Activated CD8-positive, alpha-beta memory T cell treated with anti-CD3 and anti-CD28 coated beads, Interleukin-2, amount 50 U/mL, for 48 hours (primary cell): ENCODE measurements around the gene VPS26A.
A peak's percentile ranks its signal among the peaks of the same experiment; 100 is the strongest.

Source experiments
- DNase-seq: peaks from one replicate; pipeline ENCODE4 v3.0.0-alpha.2; 2020

The VPS26A gene

DNA sequence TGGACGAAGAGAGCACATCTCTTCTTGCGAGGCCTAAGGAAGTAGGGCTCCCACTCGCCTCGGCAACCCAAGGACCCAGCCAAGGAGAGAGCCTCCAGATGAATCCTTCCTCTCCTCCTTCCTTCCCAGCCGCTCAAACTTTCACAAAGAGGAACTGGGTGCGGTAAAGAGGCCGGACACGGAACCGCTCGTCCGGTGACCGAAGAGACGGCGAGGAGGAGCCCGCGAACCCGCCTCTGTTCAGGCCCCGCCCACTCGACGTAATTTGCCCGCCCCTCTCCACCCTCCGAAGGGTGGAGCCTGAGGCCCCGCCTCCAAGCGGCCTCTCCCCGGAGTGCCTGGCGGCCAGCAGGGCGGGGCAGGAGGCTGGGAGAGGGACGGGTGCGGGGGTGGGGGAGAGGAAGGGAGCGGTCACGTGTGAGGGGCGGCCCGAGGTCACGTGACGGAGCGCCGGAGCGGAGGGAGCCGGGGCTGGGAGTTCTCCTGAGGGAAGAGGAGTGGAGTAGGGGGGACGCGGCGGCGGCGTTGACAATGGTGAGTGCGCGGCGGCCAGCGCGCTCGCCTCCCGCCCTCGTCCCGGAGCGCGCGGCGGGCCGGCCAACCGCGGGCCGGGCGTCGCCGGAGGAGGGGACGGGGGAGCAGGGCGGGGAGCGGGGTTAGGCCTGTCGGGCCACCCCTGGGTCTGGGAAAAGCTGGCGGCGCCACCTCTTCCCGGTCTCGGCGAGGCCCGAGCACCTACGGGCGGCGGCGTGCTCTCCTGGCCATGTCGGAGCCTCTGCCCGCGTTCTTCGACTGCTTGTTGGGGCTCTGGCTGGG lies at the start of gene VPS26A:
TSS of gene VPS26A (plus strand) at position 432 of the 816 bp plus-strand sequence. CDS start at position 532, 100 bp downstream.
- DNase-seq = peak; percentile 99

DNA sequence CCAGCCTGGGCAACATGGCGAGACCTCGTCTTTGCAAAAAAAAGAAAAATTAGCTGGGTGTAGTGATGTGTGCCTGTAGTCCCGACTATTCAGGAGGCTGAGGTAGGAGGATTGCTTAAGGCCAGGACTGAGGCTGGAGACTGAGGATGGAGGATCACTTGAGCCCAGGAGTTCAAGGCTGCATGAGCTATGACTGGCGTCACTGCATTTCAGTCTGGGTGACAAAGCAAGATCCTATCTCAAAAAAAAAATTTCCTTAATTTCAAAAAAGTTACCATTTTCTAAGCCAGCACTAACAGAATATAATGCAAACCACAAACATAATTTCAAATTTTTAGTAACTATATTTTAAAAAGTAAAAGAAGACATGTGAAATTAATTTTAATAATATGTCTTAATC lies 49.4 kb upstream of the VPS26A start:
- no peak for DNase-seq

DNA sequence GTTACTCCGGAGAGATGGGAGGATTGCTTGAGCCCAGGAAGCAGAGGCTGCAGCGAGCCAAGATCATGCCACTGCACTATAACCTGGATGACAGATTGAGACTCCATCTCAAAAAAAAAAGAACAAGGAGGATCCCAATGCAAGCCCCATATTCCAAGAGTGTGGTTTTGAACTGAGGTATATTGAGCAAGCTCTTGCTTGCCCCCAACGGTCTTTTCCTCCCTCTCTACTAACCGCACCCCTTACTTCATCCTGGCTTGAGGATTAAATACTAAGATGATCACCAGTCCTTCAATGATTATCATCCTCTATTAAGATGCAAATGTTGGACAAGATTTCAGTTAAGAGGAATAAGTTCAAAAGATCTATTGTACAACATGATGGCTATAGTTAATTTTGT lies 48.5 kb upstream of the VPS26A start:
- no peak for DNase-seq

DNA sequence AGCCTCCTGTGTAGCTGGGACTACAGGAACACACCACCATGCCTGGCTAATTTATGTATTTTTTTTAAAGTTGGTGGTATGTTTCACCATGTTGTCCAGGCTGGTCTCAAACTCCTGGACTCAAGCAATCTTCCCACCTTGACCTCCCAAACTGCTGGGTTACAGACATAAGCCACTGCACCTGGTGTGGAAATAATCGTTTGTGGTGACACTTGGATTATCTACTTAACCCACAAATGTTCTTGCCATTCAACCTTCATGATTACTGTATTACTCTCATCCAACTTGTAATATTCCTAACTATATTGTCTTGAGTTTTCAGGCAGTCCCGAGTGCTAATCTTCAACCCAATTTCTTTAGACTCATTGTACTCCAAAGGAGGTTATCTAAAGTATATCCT lies 45.7 kb upstream of the VPS26A start:
- no peak for DNase-seq

GRCh38 chr10:69080226-69080625 lies 43.8 kb upstream of the VPS26A start:
- DNase-seq = no peak

DNA sequence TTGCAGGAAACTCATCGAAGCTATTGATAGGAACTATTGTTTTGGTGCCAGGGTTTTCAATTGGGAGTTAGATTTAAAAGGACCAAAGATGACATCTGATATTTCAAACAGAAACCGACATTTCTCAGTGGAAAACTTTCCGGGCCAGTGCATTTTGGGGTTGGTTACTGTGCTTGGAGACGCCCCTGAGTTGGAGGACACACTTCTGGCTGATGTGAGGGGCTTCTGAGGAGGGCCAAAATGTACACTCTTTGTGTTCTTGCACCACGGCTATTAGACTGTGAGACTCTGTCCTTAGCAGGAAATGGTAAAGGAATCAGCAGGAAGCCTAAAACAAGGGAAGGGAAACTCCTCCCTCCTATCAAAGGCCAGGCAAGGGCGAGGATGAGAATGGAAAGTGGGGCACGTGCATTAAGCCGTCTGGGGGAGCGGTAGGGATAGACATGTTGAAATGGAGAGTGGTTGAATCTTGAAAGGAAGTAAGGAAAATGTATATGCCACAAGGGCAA lies 37.9 kb upstream of the VPS26A start:
- no peak for DNase-seq

DNA sequence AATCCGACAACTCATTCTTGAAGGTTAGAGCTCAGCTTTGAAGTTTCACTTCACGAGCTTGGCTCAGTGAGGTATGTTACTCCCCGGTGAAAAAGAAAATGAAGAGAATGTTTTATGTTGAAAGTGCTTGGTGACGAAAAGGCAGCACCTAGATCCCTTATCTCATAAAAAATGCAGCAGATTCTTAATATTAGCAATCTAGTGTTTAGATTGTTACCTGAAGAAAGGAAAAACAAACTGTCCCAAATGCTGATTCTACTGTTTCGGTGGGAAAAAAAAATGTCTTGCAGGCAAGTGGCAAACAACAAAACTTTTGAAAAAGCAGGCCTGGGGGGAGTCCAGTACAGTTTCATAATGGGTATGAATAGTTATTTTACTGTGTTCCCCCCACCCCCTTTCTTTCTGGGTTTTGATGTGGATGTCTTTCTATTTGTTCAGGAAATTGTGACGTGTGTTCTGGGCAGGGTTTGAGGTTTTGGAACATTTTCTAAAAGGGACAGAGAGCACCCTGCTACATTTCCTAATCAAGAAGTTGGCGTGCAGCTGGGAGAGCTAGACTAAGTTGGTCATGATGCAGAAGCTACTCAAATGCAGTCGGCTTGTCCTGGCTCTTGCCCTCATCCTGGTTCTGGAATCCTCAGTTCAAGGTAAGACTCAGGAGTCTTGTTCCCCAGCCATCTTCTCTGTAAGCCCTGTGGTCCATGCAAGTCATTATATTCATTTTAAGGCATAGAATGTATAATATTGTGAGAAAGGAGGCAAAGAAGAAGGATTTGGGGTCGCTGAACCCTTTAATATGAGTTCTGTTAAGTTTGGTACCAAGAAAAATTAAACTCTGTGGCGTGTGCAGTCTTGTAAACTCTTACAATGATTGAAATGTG lies 36.1 kb upstream of the VPS26A start, which contains the start of gene SRGN:
TSS of gene SRGN (plus strand) at position 514 of the 881 bp plus-strand sequence. CDS start at position 569, 55 bp downstream.
- peak; percentile 80 for DNase-seq

DNA sequence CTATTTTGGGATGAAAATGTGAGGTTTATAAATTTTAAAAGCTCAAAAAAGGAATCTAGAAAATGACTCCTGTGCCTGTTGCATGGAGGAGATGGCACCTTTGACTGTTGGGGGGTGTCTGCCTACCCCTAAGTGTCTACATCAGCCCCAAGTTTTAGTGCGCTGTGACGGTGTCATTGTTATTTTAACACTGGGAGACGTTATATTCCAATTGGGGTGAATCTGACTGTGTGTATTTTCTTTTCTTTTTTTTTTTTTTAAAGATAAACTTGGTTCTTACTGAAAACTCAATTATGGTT lies 35.6 kb upstream of the VPS26A start:
- DNase-seq = no peak

DNA sequence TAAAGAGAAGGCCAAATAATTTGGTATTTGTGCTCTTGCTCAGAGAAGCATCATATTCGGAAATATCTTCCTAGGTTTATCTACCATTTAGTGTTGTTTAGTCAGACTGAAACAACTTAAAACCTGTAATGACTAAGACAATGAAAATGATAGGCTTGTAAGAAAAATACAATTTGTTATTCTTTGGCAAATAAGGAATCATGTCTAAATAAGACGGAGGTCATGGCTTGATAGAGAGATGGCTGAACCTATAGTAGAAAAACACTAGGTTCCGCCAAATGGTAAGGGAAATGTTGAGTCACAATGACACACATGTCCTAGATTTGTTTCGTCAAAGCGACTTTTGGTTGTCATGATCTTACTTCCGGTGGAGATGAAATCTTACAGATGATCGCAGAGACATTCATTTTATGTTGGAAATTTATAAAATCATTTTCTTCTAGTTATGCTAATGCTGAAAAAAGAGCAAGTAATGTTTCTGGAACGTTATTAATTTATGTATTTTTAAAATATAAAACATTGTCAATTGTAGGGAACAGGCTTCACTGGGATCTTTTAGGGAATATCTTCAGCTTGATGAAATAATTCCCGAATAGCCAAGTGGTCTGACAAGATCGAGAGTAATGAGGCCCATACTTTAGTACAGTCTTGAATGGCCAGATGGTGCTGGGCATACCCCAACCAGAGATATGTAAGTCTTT lies 35.0 kb upstream of the VPS26A start:
- no peak for DNase-seq

DNA sequence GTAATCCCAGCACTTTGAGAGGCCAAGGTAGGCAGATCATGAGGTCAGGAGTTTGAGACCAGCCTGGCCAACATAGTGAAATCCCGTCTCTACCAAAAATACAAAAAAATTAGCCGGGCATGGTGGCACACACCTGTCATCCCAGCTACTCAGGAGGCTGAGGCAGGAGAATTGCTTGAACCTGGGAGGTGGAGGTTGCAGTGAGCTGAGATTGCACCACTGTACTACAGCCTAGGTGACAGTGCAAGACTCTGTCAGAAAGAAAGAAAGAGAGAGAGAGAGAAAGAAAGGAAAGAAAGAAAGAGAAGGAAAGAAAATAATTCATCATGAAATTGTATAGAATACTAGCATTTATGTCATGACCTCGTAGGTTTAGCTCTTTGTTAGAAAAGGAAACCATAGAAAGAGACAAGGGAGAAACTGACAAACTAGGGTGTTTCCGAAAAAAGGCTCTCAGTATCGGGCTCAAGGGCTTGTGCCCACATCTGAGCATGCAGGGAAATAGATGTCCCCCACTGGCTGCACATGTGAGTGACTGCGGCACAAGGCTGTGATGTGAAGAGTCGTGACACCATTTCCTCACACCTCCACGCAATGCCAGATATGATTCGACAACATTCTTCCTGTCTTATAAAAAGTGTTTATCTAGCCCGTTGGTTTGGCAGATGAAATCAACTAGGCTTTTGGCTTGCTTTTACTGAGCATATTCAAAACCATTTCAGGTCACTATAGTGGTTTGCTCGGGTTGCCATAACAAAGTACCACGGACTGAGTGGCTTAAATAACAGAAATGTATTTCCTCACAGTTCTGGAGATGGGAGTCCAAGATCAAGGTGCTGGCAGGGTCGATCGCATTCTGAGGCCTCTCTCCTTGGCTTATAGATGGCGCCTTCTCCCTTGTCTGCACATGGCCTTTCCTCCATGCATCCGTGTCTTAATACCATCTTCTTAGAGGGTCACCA lies 34.1 kb upstream of the VPS26A start:
- DNase-seq = peak; percentile 84

- DNase-seq = no peak
These were observed 33.3 kb upstream of the VPS26A start for GRCh38 chr10:69090685-69091084.

DNA sequence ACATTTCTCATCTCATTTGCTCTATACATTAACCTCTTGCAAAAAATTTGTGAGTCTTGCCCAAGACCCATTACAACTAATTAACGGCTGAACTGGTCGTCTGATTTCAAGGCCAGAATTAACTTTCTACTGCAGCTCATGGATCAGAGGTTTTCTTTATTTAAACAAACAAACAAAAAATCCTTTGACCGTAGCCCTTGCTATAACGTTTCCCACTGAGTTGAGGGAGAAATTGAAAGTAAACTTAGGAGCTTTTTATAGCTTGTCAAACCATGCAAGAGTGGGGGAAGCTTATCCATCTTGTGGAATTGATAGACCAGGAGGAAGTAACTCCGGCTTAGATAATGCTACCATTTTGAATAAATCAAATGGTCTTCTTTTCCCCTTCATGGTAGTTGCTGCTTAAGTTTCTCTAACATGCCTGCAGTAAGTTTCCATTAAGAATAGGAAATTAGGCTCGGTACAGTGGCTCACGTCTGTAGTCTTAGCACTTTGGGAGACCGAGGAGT lies 32.8 kb upstream of the VPS26A start:
- no peak for DNase-seq

- peak; percentile 80 for DNase-seq
These were observed 30.8 kb upstream of the VPS26A start for GRCh38 chr10:69092959-69093850.

DNA sequence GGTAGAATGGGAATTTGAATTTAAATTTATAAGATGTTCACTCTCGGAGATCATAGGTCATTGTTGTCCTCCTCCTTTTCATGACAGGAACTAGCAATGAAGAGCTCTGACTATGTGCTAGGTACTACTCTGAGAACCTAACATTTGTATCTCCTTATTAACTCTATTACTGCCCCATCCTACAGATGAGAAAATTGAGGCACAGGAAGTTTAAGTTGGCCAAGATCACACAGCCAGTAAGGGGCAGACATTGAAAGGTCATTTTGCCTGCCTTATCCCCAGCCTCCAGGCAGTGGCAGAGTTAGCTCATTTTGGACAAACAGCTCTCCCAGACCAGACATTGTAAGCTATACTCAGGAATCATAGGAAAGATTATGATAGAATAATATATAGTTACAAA lies 30.0 kb upstream of the VPS26A start:
- DNase-seq = no peak

- DNase-seq = no peak
These were observed 27.9 kb upstream of the VPS26A start for GRCh38 chr10:69096045-69096444.

DNA sequence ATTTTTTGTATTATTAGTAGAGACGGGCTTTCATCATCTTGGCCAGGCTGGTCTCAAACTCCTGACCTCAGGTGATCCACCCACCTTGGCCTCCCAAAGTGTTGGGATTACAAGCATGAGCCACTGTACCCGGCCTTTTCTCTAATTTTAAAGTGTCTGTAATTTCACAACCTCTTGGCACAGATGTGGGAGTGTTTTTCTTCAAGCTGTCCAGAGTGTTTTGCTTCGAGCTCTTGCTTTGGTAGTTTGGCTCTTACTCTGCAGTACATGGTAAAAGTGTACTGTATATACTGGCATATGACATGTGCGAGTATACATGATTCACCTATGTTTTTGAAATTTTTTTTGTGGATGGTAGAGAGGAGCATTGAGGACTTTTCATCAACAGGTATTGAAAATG lies 26.2 kb upstream of the VPS26A start:
- no peak for DNase-seq

DNA sequence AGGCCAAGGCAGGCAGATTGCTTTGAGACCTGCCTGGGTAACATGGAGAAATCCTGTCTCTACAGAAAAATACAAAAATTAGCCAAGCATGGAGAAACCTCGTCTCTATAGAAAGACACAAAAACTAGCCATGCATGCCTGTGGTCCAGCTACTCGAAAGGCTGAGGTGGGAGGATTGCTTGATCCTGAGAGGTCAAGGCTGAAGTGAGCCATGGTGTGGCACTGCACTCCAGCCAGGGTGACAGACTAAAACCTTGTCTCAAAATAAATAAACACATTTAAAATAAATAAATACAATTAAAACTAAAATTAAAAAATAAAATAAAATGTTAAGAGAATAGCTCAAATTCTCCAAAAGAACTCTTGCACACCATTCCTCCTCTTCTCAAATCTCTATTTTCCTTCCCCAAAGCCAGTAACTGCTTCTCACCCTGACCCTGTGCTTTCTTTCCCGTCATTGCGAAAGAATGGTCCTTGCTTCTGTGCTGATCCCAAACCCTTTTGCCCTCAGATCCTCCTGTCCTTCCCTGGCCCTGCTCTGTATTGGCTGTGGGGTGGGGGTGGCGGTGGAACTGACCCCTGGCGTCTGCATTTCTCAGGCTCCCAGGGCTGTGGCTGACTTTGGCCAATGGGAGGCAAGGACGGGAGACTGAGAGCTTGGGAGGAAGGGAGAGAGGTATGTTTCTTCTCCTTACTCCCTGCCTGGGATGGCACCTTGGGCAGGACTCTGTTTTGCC lies 23.7 kb upstream of the VPS26A start:
- no peak for DNase-seq

GRCh38 chr10:69101451-69102095 lies 22.4 kb upstream of the VPS26A start:
- no peak for DNase-seq

DNA sequence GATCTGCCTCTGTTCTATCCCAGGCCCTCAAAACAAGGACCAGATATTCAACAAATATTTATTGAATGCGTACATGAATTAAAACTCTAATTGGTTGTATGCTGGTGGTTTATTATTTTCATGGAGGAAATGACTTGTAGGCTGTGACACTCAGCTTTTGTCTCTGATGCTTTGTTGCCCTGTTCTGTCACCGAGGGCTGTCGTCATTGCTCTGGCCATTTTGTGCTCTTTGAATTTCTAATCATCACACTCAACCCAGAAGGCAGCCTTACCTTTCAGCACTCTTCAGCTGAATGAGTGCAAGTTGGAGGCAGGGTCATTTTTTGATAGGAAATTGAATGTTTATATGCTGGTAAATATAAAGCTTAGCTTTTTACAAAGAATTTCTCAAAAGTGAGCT lies 21.5 kb upstream of the VPS26A start:
- DNase-seq = no peak
